Measurements from ENCODE around the gene KCNJ10.

Gene KCNJ10

GRCh38 chr1:160080381-160081100 lies 10.6 kb upstream of the KCNJ10 start:
- TF ChIP-seq, protein P1, sequence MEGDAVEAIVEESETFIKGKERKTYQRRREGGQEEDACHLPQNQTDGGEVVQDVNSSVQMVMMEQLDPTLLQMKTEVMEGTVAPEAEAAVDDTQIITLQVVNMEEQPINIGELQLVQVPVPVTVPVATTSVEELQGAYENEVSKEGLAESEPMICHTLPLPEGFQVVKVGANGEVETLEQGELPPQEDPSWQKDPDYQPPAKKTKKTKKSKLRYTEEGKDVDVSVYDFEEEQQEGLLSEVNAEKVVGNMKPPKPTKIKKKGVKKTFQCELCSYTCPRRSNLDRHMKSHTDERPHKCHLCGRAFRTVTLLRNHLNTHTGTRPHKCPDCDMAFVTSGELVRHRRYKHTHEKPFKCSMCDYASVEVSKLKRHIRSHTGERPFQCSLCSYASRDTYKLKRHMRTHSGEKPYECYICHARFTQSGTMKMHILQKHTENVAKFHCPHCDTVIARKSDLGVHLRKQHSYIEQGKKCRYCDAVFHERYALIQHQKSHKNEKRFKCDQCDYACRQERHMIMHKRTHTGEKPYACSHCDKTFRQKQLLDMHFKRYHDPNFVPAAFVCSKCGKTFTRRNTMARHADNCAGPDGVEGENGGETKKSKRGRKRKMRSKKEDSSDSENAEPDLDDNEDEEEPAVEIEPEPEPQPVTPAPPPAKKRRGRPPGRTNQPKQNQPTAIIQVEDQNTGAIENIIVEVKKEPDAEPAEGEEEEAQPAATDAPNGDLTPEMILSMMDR (IDR thresholded peaks at IDR 0.05; ENCODE audit: low read depth, low read length), result no peak
- H3K27me3 ChIP-seq (ENCODE audit: insufficient read depth, low read depth, severe bottlenecking), result peaks cover 74% of the 10 kb centered on the region

GRCh38 chr1:160079448-160079847 lies 9.5 kb upstream of the KCNJ10 start:
- TF ChIP-seq, protein P1 (IDR thresholded peaks at IDR 0.05; ENCODE audit: low read depth, low read length), result no peak
- H3K27me3 ChIP-seq (ENCODE audit: insufficient read depth, low read depth, severe bottlenecking), result peaks cover 68% of the 10 kb centered on the region
- H3K9me3 ChIP-seq (ENCODE audit: severe bottlenecking), result no peaks in the 10 kb centered on the region
- no peak overlapping the region for H3K27ac ChIP-seq
- no peak overlapping the region for H3K4me3 ChIP-seq (ENCODE audit: low read depth, low read length)
- H3K36me3 ChIP-seq, result no peaks in the 10 kb centered on the region
- no peak for DNase-seq

More at GRCh38 chr1:160080381-160081100, 10.6 kb upstream of the KCNJ10 start:
- Histone ChIP-seq H3K9me3 (ENCODE audit: severe bottlenecking) (no peaks in the 10 kb centered on the region), H3K27ac (no peak overlapping the region), H3K4me3 (ENCODE audit: low read depth, low read length) (no peak overlapping the region), H3K36me3 (no peaks in the 10 kb centered on the region)
- no peak for DNase-seq

DNA sequence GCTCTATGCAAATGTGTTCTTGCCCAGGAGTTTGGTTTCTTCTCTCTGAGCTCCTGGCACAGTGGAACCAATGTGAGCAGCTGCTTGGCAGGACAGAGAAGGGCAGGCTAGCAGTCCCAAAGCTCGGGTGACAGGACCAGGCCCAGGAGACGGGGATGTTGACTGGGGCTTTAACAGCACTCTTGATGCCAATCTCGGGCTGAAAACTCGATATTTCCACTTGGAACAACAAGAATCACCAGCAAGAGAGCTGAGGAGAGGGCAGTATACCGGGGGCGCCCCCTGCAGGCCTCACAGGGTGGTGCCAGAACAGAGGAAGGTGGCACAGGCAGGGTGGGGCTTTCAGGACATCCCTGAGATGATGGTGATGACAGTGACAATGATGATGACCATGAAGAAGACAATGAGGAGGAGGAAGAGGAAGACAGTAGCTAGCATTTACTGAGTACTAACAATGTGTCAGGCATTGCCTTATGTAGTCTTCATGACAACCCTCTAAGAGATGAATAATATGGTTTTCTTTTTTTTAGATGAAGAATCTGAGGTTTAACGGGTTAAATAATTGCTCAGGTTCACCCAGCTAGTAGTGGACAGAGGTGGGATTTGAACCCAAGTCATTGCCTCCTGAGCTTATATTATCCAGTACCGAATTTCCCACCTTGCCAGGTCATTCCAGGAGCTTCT lies 8.7 kb upstream of the KCNJ10 start:
- H3K9me3 ChIP-seq (ENCODE audit: severe bottlenecking), result no peaks in the 10 kb centered on the region
- no peak overlapping the region for H3K27ac ChIP-seq
- no peaks in the 10 kb centered on the region for H3K36me3 ChIP-seq
- DNase-seq, result peak; percentile 77
- TF ChIP-seq, protein P1 (IDR thresholded peaks at IDR 0.05; ENCODE audit: low read depth, low read length), result peak; percentile 98
- peaks cover 64% of the 10 kb centered on the region for H3K27me3 ChIP-seq (ENCODE audit: insufficient read depth, low read depth, severe bottlenecking)
- no peak overlapping the region for H3K4me3 ChIP-seq (ENCODE audit: low read depth, low read length)

GRCh38 chr1:160077486-160077885 lies 7.5 kb upstream of the KCNJ10 start:
- H3K27me3 ChIP-seq (ENCODE audit: insufficient read depth, low read depth, severe bottlenecking), result peaks cover 52% of the 10 kb centered on the region
- no peak overlapping the region for H3K4me3 ChIP-seq (ENCODE audit: low read depth, low read length)
- no peaks in the 10 kb centered on the region for H3K36me3 ChIP-seq
- H3K9me3 ChIP-seq (ENCODE audit: severe bottlenecking), result peaks cover 4% of the 10 kb centered on the region
- TF ChIP-seq, protein P1 (IDR thresholded peaks at IDR 0.05; ENCODE audit: low read depth, low read length), result no peak
- no peak for DNase-seq
- H3K27ac ChIP-seq, result no peak overlapping the region

DNA sequence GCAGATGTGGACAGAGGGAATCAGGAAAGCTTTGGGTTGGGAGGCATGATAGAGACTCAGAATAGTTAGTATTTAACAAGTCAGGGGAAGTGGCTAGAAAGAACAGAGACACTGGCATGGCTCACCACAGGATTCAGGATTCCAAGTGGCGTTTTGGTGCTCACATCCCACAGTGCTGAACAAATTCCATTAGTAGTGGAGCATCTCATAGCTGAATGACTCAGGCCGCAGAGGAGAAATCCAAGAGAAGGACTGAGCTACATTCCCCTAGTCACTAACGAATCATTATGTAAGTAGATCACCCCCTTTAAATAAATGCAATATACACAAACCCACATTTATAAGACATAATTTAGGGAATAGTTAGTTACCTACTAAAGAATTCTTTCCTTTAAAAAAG lies 6.3 kb upstream of the KCNJ10 start:
- H3K27ac ChIP-seq, result no peak overlapping the region
- no peaks in the 10 kb centered on the region for H3K36me3 ChIP-seq
- TF ChIP-seq, protein P1 (IDR thresholded peaks at IDR 0.05; ENCODE audit: low read depth, low read length), result no peak
- peaks cover 44% of the 10 kb centered on the region for H3K27me3 ChIP-seq (ENCODE audit: insufficient read depth, low read depth, severe bottlenecking)
- H3K4me3 ChIP-seq (ENCODE audit: low read depth, low read length), result no peak overlapping the region
- no peak for DNase-seq
- H3K9me3 ChIP-seq (ENCODE audit: severe bottlenecking), result peaks cover 4% of the 10 kb centered on the region

Measured in WERI-Rb-1 (cell line).